ENCODE measurements around the gene CHD1L.

GRCh38 chr1:147334292-147334691 lies 91.8 kb downstream of the CHD1L start:
- TF ChIP-seq GABPA (IDR thresholded peaks at IDR 0.05; ENCODE audit: low read depth) = no peak
- TF ChIP-seq CTCF (IDR thresholded peaks at IDR 0.05; ENCODE audit: insufficient read depth, low read length) = no peak
